ENCODE data around the gene ODC1.
A peak's percentile ranks its signal among the peaks of the same experiment; 100 is the strongest.

Gene ODC1

GRCh38 chr2:10434886-10435819 lies 13.0 kb downstream of the ODC1 start:
- FAIRE-seq, result peak; percentile 96
- peak; percentile 90 for DNase-seq (ENCODE audit: low spot score)

- DNase-seq (ENCODE audit: low spot score) (no peak), FAIRE-seq (peak; percentile 23)
Measured at GRCh38 chr2:10433947-10434885, 13.9 kb downstream of the ODC1 start.

- DNase-seq (ENCODE audit: low spot score) (no peak), FAIRE-seq (peak; percentile 100)
Measured at GRCh38 chr2:10433264-10433946, 14.7 kb downstream of the ODC1 start.

GRCh38 chr2:10432311-10433181 lies 15.6 kb downstream of the ODC1 start:
- peak; percentile 66 for DNase-seq (ENCODE audit: low spot score)
- FAIRE-seq, result no peak

GRCh38 chr2:10431797-10432196 lies 16.3 kb downstream of the ODC1 start:
- DNase-seq (ENCODE audit: low spot score) (no peak), FAIRE-seq (no peak)

- DNase-seq (ENCODE audit: low spot score), result no peak
- FAIRE-seq, result peak; percentile 37
Measured at GRCh38 chr2:10430886-10431622, 17.1 kb downstream of the ODC1 start.

- FAIRE-seq (no peak), DNase-seq (ENCODE audit: low spot score) (no peak)
Measured at GRCh38 chr2:10428924-10429323, 19.2 kb downstream of the ODC1 start.

- peak; percentile 68 for FAIRE-seq
- no peak for DNase-seq (ENCODE audit: low spot score)
Measured at GRCh38 chr2:10428355-10428754, 19.8 kb downstream of the ODC1 start.

- FAIRE-seq, result peak; percentile 73
Measured at GRCh38 chr2:10427618-10427949, 20.5 kb downstream of the ODC1 start.

GRCh38 chr2:10426726-10427617 lies 21.2 kb downstream of the ODC1 start:
- DNase-seq (ENCODE audit: low spot score) (no peak), FAIRE-seq (no peak)

More at GRCh38 chr2:10427618-10427949, 20.5 kb downstream of the ODC1 start:
- DNase-seq (ENCODE audit: low spot score), result no peak

GRCh38 chr2:10425699-10426098 lies 22.4 kb downstream of the ODC1 start:
- no peak for FAIRE-seq
- no peak for DNase-seq (ENCODE audit: low spot score)

- FAIRE-seq (no peak), DNase-seq (ENCODE audit: low spot score) (no peak)
Measured at GRCh38 chr2:10424916-10425505, 23.1 kb downstream of the ODC1 start.

GRCh38 chr2:10424051-10424450 lies 24.1 kb downstream of the ODC1 start:
- DNase-seq (ENCODE audit: low spot score), result no peak
- no peak for FAIRE-seq

GRCh38 chr2:10423400-10423774 lies 24.7 kb downstream of the ODC1 start:
- DNase-seq (ENCODE audit: low spot score), result no peak
- no peak for FAIRE-seq

GRCh38 chr2:10422732-10423399 lies 25.3 kb downstream of the ODC1 start:
- FAIRE-seq, result peak; percentile 50
- no peak for DNase-seq (ENCODE audit: low spot score)

GRCh38 chr2:10422251-10422650 lies 25.9 kb downstream of the ODC1 start:
- FAIRE-seq (no peak), DNase-seq (ENCODE audit: low spot score) (no peak)

- no peak for DNase-seq (ENCODE audit: low spot score)
- FAIRE-seq, result peak; percentile 79
Measured at GRCh38 chr2:10419553-10420257, 28.4 kb downstream of the ODC1 start.

Measured in urothelium cell line (cell line).